GM19351 (cell line): ENCODE data around the gene CHRM2.

ENCODE experiments used
- ATAC-seq: cut with Tn5 transposase; IDR thresholded peaks from one replicate; pipeline ENCODE4 v1.9.1; 2021; ENCODE audit warnings: mild to moderate bottlenecking, moderate library complexity; ENCODE audit not compliant: unreplicated experiment

CHRM2 gene

DNA sequence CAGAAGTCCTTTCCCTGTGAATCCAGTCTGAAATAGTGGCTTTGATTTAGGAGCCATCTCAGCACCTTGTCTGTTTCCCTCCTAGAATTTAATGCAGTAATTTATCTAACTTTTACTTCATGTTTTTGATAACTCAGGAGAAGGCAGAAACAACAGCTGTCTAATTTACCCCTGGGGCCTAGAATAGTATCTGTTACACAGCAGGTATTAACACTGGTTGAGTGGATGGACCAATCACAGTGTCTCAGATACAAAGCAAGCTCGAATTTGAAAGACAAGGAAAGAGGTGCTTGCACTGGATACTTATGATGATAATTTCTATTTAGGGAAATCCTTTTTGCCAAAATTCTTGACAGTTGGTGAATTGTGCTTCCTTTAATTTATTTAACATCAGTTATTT, 23.4 kb downstream of the CHRM2 start:
- no peak for ATAC-seq

DNA sequence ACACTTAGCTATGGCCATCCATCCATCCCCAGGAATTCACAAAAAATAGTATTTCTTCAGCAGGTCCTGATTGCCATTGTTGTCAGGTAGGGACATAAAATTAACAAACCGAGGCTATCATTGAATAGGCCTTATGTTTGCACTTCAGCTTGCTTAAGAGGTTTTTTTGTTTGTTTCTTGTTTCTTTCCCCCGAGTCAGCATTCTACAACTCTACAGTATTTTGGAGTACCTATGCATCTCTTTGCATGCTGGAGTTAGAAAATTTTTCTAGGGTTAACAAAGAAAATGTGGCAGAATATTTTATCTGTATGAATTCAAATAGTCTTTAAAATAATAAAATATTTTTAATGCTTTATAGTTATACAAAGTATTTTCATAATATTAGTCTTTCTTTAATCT, 26.3 kb downstream of the CHRM2 start:
- no peak for ATAC-seq

DNA sequence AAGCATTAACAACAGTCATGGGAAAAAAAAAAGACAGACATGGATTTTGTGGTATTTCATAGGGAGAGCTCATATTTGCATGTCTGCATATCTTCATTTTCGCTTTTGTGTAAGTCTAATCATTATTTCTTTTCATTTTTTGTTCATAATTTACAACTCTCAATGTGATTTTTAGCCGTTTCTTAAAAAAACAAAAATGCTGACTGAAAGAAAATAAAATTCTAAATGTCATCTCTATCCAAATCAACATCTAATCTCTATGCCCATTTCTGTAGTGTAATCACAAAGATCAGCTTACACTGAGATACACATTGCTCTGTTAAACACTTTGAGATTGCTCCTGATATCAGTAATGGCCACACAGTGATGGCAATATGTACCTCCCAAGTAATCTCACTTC, 29.2 kb downstream of the CHRM2 start:
- ATAC-seq = no peak

DNA sequence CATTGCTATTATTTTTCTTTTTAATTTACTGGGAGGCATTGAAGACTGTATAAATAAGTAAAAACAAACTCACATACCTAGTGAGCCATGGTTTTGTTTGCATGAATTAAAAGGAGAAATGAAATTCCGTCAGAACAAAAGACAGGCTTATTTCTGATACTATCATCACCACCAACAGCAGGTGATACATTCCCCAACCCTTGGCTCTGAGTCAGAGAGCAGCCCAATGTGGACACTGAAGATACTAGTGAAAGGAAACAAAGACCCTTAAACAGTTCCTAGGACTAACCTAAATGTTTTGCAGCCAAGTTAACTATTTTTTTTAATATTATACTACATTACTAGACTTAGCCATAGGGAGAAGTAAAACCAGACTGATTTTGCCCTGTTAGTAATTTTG, 31.6 kb downstream of the CHRM2 start:
- ATAC-seq = no peak

DNA sequence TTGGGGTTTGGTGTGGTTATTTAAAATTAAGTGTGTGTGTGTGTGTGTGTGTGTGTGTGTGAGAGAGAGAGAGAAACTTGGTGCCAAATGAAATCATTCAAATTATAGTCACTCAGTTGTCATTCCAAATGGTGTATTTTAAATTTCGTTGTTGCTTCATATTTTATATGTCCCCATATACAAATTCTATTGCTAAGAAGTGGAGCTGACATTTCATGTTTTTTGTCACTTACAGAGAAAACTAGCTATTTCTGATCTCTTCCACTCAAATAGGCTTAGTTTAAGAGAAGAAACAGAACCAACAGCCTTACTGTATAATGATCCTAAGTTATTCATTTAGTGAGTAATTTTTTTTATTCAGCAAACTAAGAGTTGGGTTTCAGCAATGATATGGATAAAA, 42.3 kb downstream of the CHRM2 start:
- no peak for ATAC-seq

DNA sequence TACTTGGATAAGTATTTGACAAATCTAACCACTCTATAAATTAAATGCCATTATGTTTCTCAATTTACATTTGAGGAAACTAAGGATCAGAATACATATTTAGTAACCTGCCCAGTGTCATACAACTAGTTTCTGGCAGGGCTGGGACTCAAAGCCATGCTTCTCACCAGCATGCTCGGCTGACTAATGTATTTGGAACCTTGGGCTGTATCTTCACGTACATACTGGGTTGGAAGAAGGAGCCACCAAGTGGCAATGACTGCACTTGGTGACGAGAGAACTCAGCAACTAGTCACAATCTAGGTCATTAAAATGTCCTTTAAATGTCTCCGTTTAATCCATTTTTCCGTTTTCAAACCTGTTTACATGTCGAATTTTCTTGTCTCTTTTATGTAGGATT, 42.9 kb downstream of the CHRM2 start:
- no peak for ATAC-seq

DNA sequence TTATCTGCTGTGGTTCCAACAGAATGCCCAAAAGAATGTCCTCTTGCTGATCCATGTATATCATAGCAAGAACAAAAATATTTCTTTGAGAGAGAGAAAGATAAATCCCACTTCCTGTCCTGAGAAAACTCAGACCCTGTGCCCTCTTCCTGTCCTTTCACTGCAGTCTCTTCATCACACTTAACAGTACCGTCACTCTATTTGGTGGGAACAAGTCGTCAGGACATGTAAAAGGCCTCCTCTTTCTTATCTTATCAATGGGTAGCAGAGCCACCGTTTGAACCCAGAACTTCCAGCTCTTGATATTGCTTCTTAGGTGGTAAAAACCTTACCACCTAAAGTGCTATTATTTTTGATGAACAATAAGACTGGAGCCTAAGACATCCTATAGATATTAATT, 43.9 kb downstream of the CHRM2 start:
- ATAC-seq = no peak

DNA sequence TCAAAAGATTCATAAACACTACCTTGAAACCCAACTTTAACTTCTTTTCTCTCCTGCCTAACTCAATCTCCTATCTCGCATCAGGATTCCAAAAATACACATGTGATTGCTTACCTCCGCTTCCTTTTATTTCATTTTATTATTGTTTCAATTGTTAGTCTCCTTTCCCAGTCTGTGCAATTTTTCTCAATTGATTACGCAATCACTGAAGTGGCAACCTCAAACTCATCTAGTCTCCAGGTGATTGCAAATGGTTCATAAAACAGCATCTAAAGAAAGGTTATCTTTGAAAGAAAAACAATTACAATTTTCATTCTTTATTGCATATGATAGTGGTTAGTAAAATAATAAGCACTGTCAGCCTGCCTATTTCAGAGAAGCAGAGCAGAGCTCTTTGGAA, 45.6 kb downstream of the CHRM2 start:
- ATAC-seq = no peak

DNA sequence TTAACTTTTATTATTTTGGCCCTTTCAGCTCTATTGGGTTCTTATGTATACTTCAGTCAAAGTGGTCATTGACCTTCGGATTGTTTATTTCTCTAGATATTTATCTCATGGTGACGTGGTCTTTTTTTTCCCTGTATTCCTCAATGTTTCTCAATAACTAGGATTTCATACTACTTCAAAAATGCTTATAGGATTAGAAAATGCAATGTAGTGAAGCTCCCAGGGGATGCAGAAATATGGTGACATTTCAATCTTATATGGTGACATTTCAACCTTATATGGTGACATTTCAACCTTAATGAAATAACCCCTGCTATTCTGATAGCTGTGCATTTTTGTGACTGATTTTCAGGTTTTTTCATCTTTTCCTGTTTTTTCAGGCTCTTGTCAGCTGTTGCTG, 51.4 kb downstream of the CHRM2 start:
- no peak for ATAC-seq

DNA sequence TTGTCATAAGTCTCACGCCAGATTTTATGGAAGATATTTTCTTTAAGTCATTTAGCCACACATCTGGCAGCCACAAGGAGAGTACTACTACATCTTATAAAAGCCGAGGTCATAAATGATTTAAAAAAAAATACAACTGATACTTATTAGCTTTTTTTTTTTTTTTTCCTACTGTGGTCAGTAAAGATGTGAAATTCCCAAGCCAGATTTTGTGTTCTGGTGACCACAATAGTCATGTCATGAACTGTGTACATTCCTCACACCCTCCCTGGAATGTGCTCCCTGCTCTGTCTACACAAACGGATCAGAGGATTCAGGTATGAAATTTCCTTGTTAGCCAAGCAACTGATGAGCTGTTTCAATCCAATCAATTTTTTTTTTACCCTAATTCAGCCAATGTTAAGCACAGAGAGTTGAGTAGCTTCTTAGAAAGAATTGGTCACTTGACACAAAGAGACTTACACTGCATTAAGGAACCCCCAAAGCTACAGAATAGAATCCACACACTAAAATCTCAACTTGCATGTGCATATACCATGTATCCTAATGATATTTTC, 54.7 kb downstream of the CHRM2 start:
- ATAC-seq = no peak

DNA sequence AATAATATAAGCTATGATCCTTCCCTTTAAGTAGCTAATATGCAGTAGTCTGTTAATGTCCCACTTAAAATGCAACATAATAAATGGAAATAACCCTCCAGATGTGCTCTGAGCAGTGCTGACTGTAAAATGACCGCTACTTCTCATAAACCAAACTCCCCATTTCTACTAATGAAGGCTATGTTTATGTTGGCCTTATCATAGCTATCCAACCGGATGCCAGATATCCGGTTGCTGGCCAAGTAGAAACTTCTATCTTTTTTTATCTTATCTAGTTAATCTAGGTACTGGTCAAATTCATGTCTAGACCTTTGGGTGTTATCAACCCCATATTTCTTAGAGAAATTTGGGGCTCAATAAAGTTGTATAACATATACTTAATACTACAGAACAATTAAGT, 56.6 kb downstream of the CHRM2 start:
- ATAC-seq = no peak

DNA sequence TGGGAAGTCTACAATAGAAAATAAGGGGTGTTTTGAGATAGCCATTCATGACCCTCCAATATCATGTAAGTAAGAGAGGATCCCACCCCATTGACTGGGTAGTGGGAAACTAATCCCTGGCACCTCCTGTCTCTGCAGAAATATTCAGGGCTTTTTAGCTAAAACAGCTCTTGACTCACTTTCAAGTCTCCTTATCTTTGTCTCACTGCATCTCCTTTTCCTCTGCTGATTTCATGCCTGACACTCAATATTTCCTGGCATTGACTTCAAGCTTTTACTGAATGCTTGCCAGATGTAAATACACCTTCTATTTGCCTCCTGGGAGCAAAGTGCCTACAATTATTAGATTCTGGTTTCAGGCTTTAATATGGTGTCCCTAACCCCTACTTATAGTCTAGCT, 57.1 kb downstream of the CHRM2 start:
- no peak for ATAC-seq

DNA sequence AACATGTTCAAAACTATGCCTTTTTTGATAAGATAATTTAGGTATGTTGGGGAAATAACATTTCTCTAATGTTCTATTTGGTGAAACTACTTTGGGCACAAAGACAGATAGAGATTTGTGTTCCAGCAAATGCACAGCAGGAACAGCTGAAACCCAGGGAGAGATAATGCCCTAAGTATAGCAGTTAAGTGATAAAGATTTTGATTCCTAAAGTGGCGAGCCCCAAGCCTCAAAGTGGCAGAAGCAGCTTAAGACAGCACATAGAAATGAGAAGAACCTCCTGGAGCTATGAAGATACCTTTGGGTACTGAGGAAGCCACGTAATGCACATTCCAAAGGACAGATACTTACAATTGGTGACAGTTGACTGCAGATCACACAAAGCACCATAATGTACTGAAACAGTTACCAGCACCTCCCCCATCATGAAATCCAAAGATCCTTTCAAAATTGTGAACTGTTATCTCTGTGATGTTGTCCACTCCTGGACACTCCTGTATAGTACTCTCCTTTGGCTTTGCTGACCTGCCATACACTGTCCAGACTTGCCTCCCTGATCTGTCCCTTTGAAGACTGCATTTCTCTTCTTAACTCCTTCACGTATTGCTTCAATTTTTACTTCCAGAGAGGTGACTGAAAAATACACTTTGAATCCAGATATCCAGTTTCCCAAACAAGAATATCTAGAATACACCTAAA, 62.9 kb downstream of the CHRM2 start:
- no peak for ATAC-seq

DNA sequence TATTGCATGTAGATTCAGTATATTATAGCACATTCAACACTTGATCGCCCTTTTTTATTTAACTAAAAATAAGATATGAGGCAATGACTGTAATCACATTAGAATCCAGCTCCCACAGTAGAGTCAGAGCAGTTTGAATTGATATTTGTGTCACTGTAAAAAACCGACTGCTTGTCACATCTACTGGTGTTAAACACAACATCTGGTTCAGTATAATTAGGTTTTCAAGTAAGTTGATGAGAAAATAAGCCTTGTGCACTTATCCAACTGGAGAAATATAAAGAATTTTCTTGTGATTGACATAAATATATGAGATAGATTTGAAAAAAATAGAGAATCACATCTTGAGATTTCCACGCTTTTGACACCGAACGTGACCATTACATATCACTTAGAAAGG, 69.0 kb downstream of the CHRM2 start:
- ATAC-seq = no peak

DNA sequence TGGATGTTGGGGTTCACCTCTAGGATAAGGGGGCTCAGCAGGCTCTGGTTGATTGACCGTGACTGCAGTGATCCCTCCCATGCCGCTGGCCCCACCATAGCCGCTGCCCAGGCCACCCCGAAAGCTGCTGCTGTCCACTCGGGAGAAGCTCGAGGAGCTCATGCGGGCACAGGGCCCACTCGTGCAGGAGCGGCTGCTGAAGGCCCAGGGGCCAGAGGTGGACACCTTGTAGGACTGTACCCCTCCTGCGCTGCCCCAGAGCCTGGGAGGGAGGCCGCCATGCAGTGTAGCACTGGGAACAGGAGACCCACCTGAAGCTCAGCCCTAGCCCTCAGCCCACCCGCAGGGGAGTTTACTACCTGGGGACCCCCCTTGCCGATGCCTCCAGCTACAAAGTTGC, 70.0 kb downstream of the CHRM2 start:
- ATAC-seq = no peak

DNA sequence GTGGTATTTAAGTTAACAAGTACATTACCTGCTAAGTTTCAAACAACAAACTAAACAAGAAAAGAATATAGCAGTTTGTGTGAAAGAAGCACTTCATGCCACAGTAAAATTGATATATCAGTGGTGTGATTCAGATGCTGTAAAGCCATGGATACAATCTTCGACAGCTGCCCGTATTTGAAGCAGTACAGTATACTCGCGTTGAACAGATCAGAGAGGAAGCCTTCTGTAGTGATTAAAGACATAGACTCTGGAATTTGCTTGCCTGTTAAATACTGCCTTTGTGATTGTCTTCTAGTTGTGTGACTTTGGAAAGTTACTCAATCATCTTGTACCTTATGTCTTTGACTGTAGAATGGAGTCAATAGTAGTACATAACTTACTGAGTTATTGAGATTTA, 71.7 kb downstream of the CHRM2 start:
- ATAC-seq = no peak

DNA sequence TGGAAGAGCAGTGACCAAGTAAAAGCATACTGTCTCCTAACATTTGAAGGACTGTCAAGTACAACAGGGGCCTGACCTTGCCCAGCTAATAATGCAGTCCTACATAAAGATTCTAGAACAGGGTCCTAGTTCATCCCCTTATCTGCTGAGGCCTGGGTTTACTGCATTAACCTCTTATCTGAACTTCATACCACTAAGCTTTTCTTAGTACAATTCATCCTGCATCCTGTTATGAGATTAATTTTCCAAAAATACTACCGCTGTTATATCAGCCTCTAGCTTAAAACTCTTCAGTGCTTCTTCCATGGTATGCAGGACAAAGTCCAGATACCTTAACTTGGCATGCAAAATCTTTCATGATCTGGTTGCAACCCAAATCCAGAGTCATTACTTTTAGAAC, 72.5 kb downstream of the CHRM2 start:
- ATAC-seq = no peak

DNA sequence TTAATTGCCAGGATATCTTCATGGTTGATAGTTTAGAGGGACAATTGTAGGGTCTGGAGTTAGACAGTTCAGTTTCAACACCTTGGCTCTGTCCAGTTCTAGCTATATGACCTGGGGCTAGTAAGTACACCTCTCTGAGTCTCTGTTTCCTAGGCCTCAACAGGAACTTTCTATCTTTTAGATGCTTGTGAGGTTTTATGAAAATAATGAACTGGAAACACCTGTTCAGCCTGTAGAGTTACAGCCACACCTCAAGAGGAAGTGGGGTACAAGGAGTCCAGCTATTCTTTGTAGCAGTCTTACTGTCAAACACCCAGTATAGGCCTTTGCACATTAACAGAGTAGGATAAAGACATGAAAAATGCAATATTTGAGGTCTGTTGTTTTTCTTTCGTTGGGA, 73.4 kb downstream of the CHRM2 start:
- ATAC-seq = no peak

DNA sequence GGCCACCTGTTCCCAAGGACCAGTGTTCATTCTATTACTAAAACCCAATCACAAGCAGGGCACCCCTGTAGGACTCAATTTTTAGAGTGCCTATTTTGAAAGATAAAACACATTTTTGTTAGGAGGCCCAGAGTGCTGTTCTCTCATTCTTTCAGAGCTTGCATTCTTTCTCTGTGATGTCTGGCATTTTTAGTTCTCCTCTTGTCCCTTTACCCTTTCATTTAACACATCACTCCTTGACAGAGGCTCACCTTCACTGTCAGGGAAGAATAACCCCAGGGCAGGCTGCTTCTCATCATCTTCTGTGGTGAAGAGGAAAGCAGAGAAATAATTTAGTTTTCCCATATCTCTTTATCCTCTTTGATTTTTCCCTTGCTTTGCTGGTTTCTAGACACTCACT, 73.9 kb downstream of the CHRM2 start:
- ATAC-seq = no peak

DNA sequence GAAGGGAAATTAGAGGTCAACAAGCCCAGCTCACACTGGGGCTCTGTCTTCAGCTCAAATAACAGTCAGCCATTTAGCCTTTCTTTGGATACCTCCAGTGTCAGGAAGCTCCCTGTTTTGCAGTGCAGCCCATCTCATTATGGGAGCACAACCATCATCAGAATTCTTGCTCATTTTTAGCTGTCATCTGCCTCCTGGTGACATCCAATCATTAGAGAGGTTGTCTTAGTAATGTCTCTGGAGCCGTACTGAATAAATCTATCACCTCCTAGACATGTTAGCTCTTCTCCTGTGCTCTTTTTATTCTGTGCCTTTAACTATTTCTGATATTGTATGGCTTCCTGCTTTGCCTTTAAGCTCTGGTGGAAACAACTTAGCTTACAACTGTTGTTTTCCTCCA, 74.5 kb downstream of the CHRM2 start:
- ATAC-seq = no peak

DNA sequence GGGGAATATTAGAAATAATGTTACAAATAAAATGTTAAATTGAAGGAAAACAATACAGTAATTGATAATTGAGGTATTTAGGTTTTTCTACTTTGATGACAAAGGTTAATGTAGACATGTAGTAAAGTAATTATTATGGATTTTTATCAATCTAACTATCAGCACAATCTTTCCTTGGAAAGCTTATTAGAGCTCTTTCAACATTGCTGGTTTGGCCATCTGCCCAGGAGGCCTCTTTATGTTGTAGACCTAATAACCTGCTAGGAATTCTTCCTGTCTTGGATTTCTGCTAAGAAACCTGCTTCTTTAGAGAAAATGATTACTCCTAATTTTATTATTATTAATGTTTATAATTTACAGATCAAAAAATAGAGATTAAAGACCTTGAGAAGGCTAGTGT, 78.9 kb downstream of the CHRM2 start:
- ATAC-seq = no peak

DNA sequence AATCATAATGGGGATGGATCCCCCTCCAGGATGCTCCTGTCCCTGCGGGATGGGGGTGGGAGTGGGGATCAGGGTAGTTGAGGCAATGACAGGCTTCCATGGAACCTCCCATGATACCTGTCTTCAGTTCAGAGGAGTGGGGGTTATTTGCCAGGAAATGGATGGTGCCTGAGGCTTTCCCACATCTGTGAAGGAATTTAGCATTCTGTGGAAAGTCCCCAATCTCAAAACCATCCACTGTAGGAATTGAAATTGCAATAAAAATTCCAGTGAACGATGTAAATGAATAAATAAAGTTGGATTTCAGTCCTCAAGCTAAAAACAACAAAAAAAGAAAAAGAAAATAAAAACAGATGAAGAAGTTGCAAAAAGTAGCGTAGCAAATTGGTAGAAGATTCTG, 81.9 kb downstream of the CHRM2 start:
- no peak for ATAC-seq

DNA sequence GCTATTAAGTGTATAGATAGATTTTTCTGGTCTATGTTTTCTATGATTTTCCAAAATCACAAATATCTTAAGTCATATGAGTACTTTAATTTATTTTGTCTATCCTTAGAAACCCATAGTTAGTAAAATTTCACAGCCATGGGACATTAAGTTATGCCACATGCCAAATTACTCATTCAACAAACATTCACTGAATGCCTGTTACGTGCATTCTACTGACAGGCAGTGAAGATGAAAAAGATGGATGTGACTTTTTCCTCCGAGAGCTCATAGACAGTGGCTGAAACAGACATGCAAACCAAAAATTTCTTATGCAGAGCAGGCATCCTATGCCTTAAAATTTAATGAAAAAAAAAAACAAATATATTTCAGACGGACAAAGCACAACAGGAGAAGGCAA, 84.9 kb downstream of the CHRM2 start:
- no peak for ATAC-seq
